GM12865 (cell line): ENCODE data around the gene KMT5C.

ENCODE experiments used
- DNase-seq: peaks from one replicate; pipeline ENCODE4 v3.0.0; 2010; ENCODE audit warnings: low read depth
- H3K4me3 ChIP-seq: 2 replicates; pipeline ENCODE4 v1.5.1; 2011; ENCODE audit warnings: mild to moderate bottlenecking, low read depth, low read length, control low read depth
- CTCF ChIP-seq: IDR thresholded peaks from 2 replicates; pipeline ENCODE4 v1.5.1; 2011; ENCODE audit warnings: low read length, control low read depth, low read depth, inconsistent platforms; ENCODE audit not compliant: insufficient read depth; ENCODE audit errors: missing control alignments

The KMT5C gene

GRCh38 chr19:55392820-55393761 is 53.4 kb downstream of the KMT5C start:
- DNase-seq, result no peak
- no peak for TF ChIP-seq CTCF

More at GRCh38 chr19:55392820-55393761, 53.4 kb downstream of the KMT5C start:
- no peak overlapping the region for H3K4me3 ChIP-seq
